MG63 (cell line): ENCODE data around the gene LPP. TPM values are rescaled to one million over a fixed set of nuclear protein-coding genes. Genes with fewer than 3 reads are reported as not detected.

Experiments used
- DNase-seq: peaks from one replicate; pipeline ENCODE4 v3.0.0-alpha.2; 2020
- H3K27me3 ChIP-seq: fragments of 250-450 bp; sonication (Bioruptor Pico); 2 replicates; pipeline ENCODE4 v1.5.1; 2020; ENCODE audit warnings: mild to moderate bottlenecking, moderate library complexity
- H3K36me3 ChIP-seq: fragments of 250-450 bp; sonication (Bioruptor Pico); 2 replicates; pipeline ENCODE4 v1.5.1; 2020; ENCODE audit warnings: mild to moderate bottlenecking, moderate library complexity
- H3K4me3 ChIP-seq: fragments of 250-450 bp; sonication (Bioruptor Pico); 2 replicates; pipeline ENCODE4 v1.5.1; 2020; ENCODE audit warnings: mild to moderate bottlenecking, moderate library complexity
- H3K9me3 ChIP-seq: fragments of 250-450 bp; sonication (Bioruptor Pico); 2 replicates; pipeline ENCODE4 v1.5.1; 2020; ENCODE audit warnings: mild to moderate bottlenecking, moderate library complexity
- total RNA-seq: library from RNA; depleted of rRNA; stranded (reverse); fragments of >200 nt; shearing (Covaris generic); gene quantifications from 2 replicates; pipeline ENCODE4 v1.2.3, GENCODE V29; 2014; ENCODE audit warnings: low replicate concordance

The LPP gene
- total RNA-seq, 1 experiment from 2014 or later: 7.9 TPM

- DNase-seq: no peak
- no peaks in the 10 kb centered on the region for H3K36me3 ChIP-seq
- no peaks in the 10 kb centered on the region for H3K9me3 ChIP-seq
- H3K4me3 ChIP-seq: no peak overlapping the region
- no peaks in the 10 kb centered on the region for H3K27me3 ChIP-seq
Observed at GRCh38 chr3:188826574-188826973, 672.6 kb downstream of the LPP start.

GRCh38 chr3:188827103-188827502, 673.1 kb downstream of the LPP start:
- Histone ChIP-seq H3K27me3 (no peaks in the 10 kb centered on the region), H3K4me3 (no peak overlapping the region), H3K36me3 (no peaks in the 10 kb centered on the region), H3K9me3 (peaks cover under 1% of the 10 kb centered on the region; the same call in 1 of the 2 replicates)
- DNase-seq: no peak

GRCh38 chr3:188827576-188827975, 673.6 kb downstream of the LPP start:
- Histone ChIP-seq H3K36me3 (no peaks in the 10 kb centered on the region), H3K9me3 (peaks cover 2% of the 10 kb centered on the region; the same call in 1 of the 2 replicates), H3K27me3 (no peaks in the 10 kb centered on the region), H3K4me3 (no peak overlapping the region)
- DNase-seq: no peak

- Histone ChIP-seq H3K4me3 (no peak overlapping the region), H3K9me3 (peaks cover 2% of the 10 kb centered on the region; the same call in 1 of the 2 replicates), H3K27me3 (no peaks in the 10 kb centered on the region), H3K36me3 (no peaks in the 10 kb centered on the region)
- DNase-seq: no peak
Observed at GRCh38 chr3:188829130-188829529, 675.2 kb downstream of the LPP start.

- no peaks in the 10 kb centered on the region for H3K36me3 ChIP-seq
- no peak overlapping the region for H3K4me3 ChIP-seq
- no peak for DNase-seq
- H3K9me3 ChIP-seq: peaks cover 2% of the 10 kb centered on the region; the same call in 1 of the 2 replicates
- H3K27me3 ChIP-seq: no peaks in the 10 kb centered on the region
Observed at GRCh38 chr3:188829576-188829975, 675.6 kb downstream of the LPP start.

- Histone ChIP-seq H3K4me3 (no peak overlapping the region), H3K27me3 (no peaks in the 10 kb centered on the region), H3K9me3 (peaks cover 2% of the 10 kb centered on the region; the same call in 1 of the 2 replicates), H3K36me3 (no peaks in the 10 kb centered on the region)
- no peak for DNase-seq
Observed at GRCh38 chr3:188830893-188831292, 676.9 kb downstream of the LPP start.

GRCh38 chr3:188832146-188832545, 678.2 kb downstream of the LPP start:
- Histone ChIP-seq H3K36me3 (no peaks in the 10 kb centered on the region), H3K4me3 (no peak overlapping the region), H3K9me3 (peaks cover 2% of the 10 kb centered on the region; the same call in 1 of the 2 replicates), H3K27me3 (no peaks in the 10 kb centered on the region)
- DNase-seq: peak; percentile 13

- Histone ChIP-seq H3K4me3 (no peak overlapping the region), H3K36me3 (no peaks in the 10 kb centered on the region), H3K9me3 (peaks cover 2% of the 10 kb centered on the region; the same call in 1 of the 2 replicates), H3K27me3 (no peaks in the 10 kb centered on the region)
- no peak for DNase-seq
Observed at GRCh38 chr3:188832961-188833721, 679.2 kb downstream of the LPP start.

GRCh38 chr3:188834349-188834748, 680.4 kb downstream of the LPP start:
- H3K27me3 ChIP-seq: no peaks in the 10 kb centered on the region
- 0 out of 2 replicates have a peak, but pooled peaks cover 2% of the 10 kb centered on the region for H3K36me3 ChIP-seq
- H3K4me3 ChIP-seq: no peak overlapping the region
- DNase-seq: no peak
- H3K9me3 ChIP-seq: peaks cover 2% of the 10 kb centered on the region; the same call in 1 of the 2 replicates

- Histone ChIP-seq H3K4me3 (no peak overlapping the region), H3K9me3 (no peaks in the 10 kb centered on the region), H3K27me3 (no peaks in the 10 kb centered on the region)
Observed at GRCh38 chr3:188839187-188839695, 685.3 kb downstream of the LPP start.

GRCh38 chr3:188840290-188840689, 686.3 kb downstream of the LPP start:
- no peak for DNase-seq
- Histone ChIP-seq H3K36me3 (0 out of 2 replicates have a peak, but pooled peaks cover 2% of the 10 kb centered on the region), H3K4me3 (no peak overlapping the region), H3K27me3 (no peaks in the 10 kb centered on the region), H3K9me3 (no peaks in the 10 kb centered on the region)

More at GRCh38 chr3:188839187-188839695, 685.3 kb downstream of the LPP start:
- H3K36me3 ChIP-seq: 0 out of 2 replicates have a peak, but pooled peaks cover 2% of the 10 kb centered on the region
- no peak for DNase-seq

GRCh38 chr3:188841906-188842305, 687.9 kb downstream of the LPP start:
- Histone ChIP-seq H3K4me3 (no peak overlapping the region), H3K9me3 (no peaks in the 10 kb centered on the region), H3K27me3 (no peaks in the 10 kb centered on the region), H3K36me3 (0 out of 2 replicates have a peak, but pooled peaks cover 2% of the 10 kb centered on the region)
- DNase-seq: no peak

- no peaks in the 10 kb centered on the region for H3K9me3 ChIP-seq
- DNase-seq: no peak
- no peaks in the 10 kb centered on the region for H3K27me3 ChIP-seq
- H3K4me3 ChIP-seq: no peak overlapping the region
- H3K36me3 ChIP-seq: 0 out of 2 replicates have a peak, but pooled peaks cover 2% of the 10 kb centered on the region
Observed at GRCh38 chr3:188842639-188843038, 688.7 kb downstream of the LPP start.

GRCh38 chr3:188844096-188844495, 690.1 kb downstream of the LPP start:
- Histone ChIP-seq H3K27me3 (no peaks in the 10 kb centered on the region), H3K9me3 (no peaks in the 10 kb centered on the region), H3K4me3 (no peak overlapping the region), H3K36me3 (no peaks in the 10 kb centered on the region)
- no peak for DNase-seq

GRCh38 chr3:188845514-188845913, 691.6 kb downstream of the LPP start:
- no peak for DNase-seq
- Histone ChIP-seq H3K9me3 (no peaks in the 10 kb centered on the region), H3K4me3 (no peak overlapping the region), H3K36me3 (no peaks in the 10 kb centered on the region), H3K27me3 (no peaks in the 10 kb centered on the region)

GRCh38 chr3:188848947-188849346, 695.0 kb downstream of the LPP start:
- H3K36me3 ChIP-seq: no peaks in the 10 kb centered on the region
- H3K4me3 ChIP-seq: no peak overlapping the region
- H3K9me3 ChIP-seq: no peaks in the 10 kb centered on the region
- H3K27me3 ChIP-seq: no peaks in the 10 kb centered on the region
- DNase-seq: no peak

GRCh38 chr3:188853856-188854771, 700.2 kb downstream of the LPP start:
- Histone ChIP-seq H3K36me3 (no peaks in the 10 kb centered on the region), H3K4me3 (no peak overlapping the region), H3K27me3 (no peaks in the 10 kb centered on the region), H3K9me3 (no peaks in the 10 kb centered on the region)
- DNase-seq: no peak
